IMR-90 (cell line): Measurements from ENCODE around the gene YWHAG. TPM values are rescaled to one million over a fixed set of nuclear protein-coding genes. Genes with fewer than 3 reads are reported as not detected.
A peak's percentile ranks its signal among the peaks of the same experiment; 100 is the strongest.

Experiments
- ATAC-seq: fragments of 200-7000 bp; cut with Tn5 transposase; 2 replicates; pipeline ENCODE4 v1.9.1; 2020; ENCODE audit warnings: low read depth, mild to moderate bottlenecking, moderate library complexity
- BruUV-seq: library from RNA; stranded (reverse); fragments of 400-500 nt; replicated peaks from 2 replicates; lab custom pipeline; 2021; lab: Mats Ljungman, UMichigan
- CTCF ChIA-PET: fragments of 300-600 bp; formaldehyde crosslinking; extraction: SDS; loops from one replicate; lab custom pipeline; 2021; ENCODE audit warnings: antibody characterized with exemption; lab: Yijun Ruan, JAX
- POLR2A ChIA-PET: fragments of 300-600 bp; sonication (Branson Sonifier 250); formaldehyde crosslinking; loops from one replicate; lab custom pipeline; 2022; ENCODE audit warnings: antibody characterized with exemption; ENCODE audit not compliant: unreplicated experiment; lab: Charles Lee
- DNase-seq: peaks from one replicate; pipeline ENCODE4 v3.0.0; 2013
- H2AFZ ChIP-seq: replicated peaks from 2 replicates; pipeline ENCODE3; 2013; ENCODE audit warnings: low read length, mild to moderate bottlenecking; ENCODE audit not compliant: poor library complexity
- H2AK5ac ChIP-seq: 2 replicates; pipeline ENCODE4 v1.6.1; 2013; ENCODE audit warnings: low read depth, low read length, inconsistent platforms
- H2AK9ac ChIP-seq: replicated peaks from 2 replicates; pipeline ENCODE3; 2013; ENCODE audit warnings: mild to moderate bottlenecking, low read depth, low read length, moderate library complexity; ENCODE audit not compliant: poor library complexity
- H2BK120ac ChIP-seq: 2 replicates; pipeline ENCODE4 v1.6.1; 2013; ENCODE audit warnings: low read depth, low read length, inconsistent platforms
- H2BK15ac ChIP-seq: 3 replicates; pipeline ENCODE4 v1.6.1; 2013; ENCODE audit warnings: low read depth, low read length, inconsistent platforms
- H2BK20ac ChIP-seq: 2 replicates; pipeline ENCODE4 v1.6.1; 2013; ENCODE audit warnings: low read depth, mild to moderate bottlenecking, inconsistent platforms, low read length, moderate library complexity
- H2BK5ac ChIP-seq: 2 replicates; pipeline ENCODE4 v1.6.1; 2013; ENCODE audit warnings: mild to moderate bottlenecking, low read depth, low read length, inconsistent platforms; ENCODE audit not compliant: poor library complexity, severe bottlenecking
- H3K14ac ChIP-seq: replicated peaks from 2 replicates; pipeline ENCODE4 v1.6.1; 2013; ENCODE audit warnings: low read depth, low read length, inconsistent platforms
- H3K18ac ChIP-seq: 2 replicates; pipeline ENCODE4 v1.6.1; 2013; ENCODE audit warnings: low read depth, low read length, control low read depth
- H3K23ac ChIP-seq: 2 replicates; pipeline ENCODE4 v1.6.1; 2013; ENCODE audit warnings: low read depth, low read length, inconsistent platforms
- H3K27ac ChIP-seq: 2 replicates; pipeline ENCODE4 v1.5.1; 2013; ENCODE audit warnings: mild to moderate bottlenecking, control low read depth, low read length; ENCODE audit not compliant: insufficient read depth
- H3K27me3 ChIP-seq: 2 replicates; pipeline ENCODE4 v1.6.1; 2013; ENCODE audit warnings: low read length; ENCODE audit not compliant: control insufficient read depth, insufficient read depth
- H3K36me3 ChIP-seq: 2 replicates; pipeline ENCODE4 v1.6.1; 2013; ENCODE audit warnings: low read length, mixed read lengths; ENCODE audit not compliant: control insufficient read depth, insufficient read depth
- H3K4ac ChIP-seq: 2 replicates; pipeline ENCODE4 v1.6.1; 2013; ENCODE audit warnings: low read depth, low read length, inconsistent platforms
- H3K4me1 ChIP-seq: 2 replicates; pipeline ENCODE4 v1.6.1; 2013; ENCODE audit warnings: low read length, mixed read lengths; ENCODE audit not compliant: control insufficient read depth, insufficient read depth
- H3K4me2 ChIP-seq: 2 replicates; pipeline ENCODE4 v1.6.1; 2013; ENCODE audit warnings: low read depth, mild to moderate bottlenecking, control low read depth, low read length, moderate library complexity
- H3K4me3 ChIP-seq: 2 replicates; pipeline ENCODE4 v1.5.1; 2013; ENCODE audit warnings: low read depth, mild to moderate bottlenecking, control low read depth, low read length, moderate library complexity; ENCODE audit not compliant: insufficient read depth
- H3K56ac ChIP-seq: 2 replicates; pipeline ENCODE4 v1.6.1; 2013; ENCODE audit warnings: low read length, inconsistent platforms; ENCODE audit not compliant: insufficient read depth; ENCODE audit errors: extremely low read depth
- H3K79me1 ChIP-seq, 2 experiments: 2 replicates each; pipeline ENCODE4 v1.6.1; 2013; ENCODE audit warnings: low read length in 2 of 2, inconsistent platforms in 1 of 2, low read depth in 1 of 2
- H3K9ac ChIP-seq: 2 replicates; pipeline ENCODE4 v1.6.1; 2013; ENCODE audit warnings: low read depth, low read length, control low read depth
- H3K9me1 ChIP-seq: 2 replicates; pipeline ENCODE4 v1.6.1; 2013; ENCODE audit warnings: low read length, inconsistent platforms; ENCODE audit not compliant: insufficient read depth
- H3K9me3 ChIP-seq: 2 replicates; pipeline ENCODE4 v1.6.1; 2013; ENCODE audit warnings: low read length; ENCODE audit not compliant: control insufficient read depth, insufficient read depth
- H4K20me1 ChIP-seq: 2 replicates; pipeline ENCODE4 v1.6.1; 2013; ENCODE audit warnings: low read length, inconsistent platforms; ENCODE audit not compliant: insufficient read depth
- H4K5ac ChIP-seq: 2 replicates; pipeline ENCODE4 v1.6.1; 2013; ENCODE audit warnings: mild to moderate bottlenecking, low read depth, low read length, control low read depth
- H4K8ac ChIP-seq, 2 experiments: 2 replicates each; pipeline ENCODE4 v1.6.1; 2013; ENCODE audit warnings: low read depth in 2 of 2, low read length in 2 of 2, control low read depth in 1 of 2, inconsistent platforms in 1 of 2
- H4K91ac ChIP-seq: 2 replicates; pipeline ENCODE4 v1.6.1; 2013; ENCODE audit warnings: low read depth, low read length, inconsistent platforms; ENCODE audit not compliant: insufficient read depth
- CEBPB ChIP-seq: IDR thresholded peaks from 2 replicates; pipeline ENCODE4 v1.6.1; 2012; ENCODE audit warnings: low read depth, low read length, improper control_type of control experiment
- CHD1 ChIP-seq: IDR thresholded peaks from 2 replicates; pipeline ENCODE4 v1.6.1; 2012; ENCODE audit warnings: low read depth, low read length, improper control_type of control experiment
- FOS ChIP-seq: fragments of 150-350 bp; IDR thresholded peaks from 2 replicates; pipeline ENCODE4 v1.6.1; 2016; ENCODE audit warnings: low read depth, low read length
- MAZ ChIP-seq: IDR thresholded peaks from 2 replicates; pipeline ENCODE4 v1.6.1; 2012; ENCODE audit warnings: low read depth, mild to moderate bottlenecking, low read length, improper control_type of control experiment, moderate library complexity, borderline replicate concordance
- POLR2A ChIP-seq: IDR thresholded peaks from 2 replicates; pipeline ENCODE4 v1.6.1; 2012; ENCODE audit warnings: mild to moderate bottlenecking, low read depth, low read length
- WGBS, 2 experiments: methylation state at CpG; one replicate each; pipeline versions ENCODE4 v1.1.5 to v1.1.7; 2013; ENCODE audit warnings: missing lambda C conversion rate in 2 of 2; ENCODE audit not compliant: insufficient read length in 1 of 2; ENCODE audit errors: extremely low coverage in 2 of 2; 5-methylcytosine and 5-hydroxymethylcytosine counted together
- dilution Hi-C: fragments of 300-500 bp; cut with HindIII; formaldehyde crosslinking; loops from one replicate; pipeline ENCODE4 v1.14.3; 2018; ENCODE audit warnings: low sequenced_read_pairs; ENCODE audit not compliant: unreplicated experiment
- in situ Hi-C: fragments of 300-500 bp; cut with MboI; formaldehyde crosslinking; loops from 3 replicates; pipeline ENCODE4 v1.14.3; 2019; ENCODE audit warnings: low sequenced_read_pairs, inconsistent platforms, mixed read lengths
- intact Hi-C: fragments of 100-400 bp; cut with micrococcal nuclease; formaldehyde crosslinking; loops from 2 replicates; pipeline ENCODE4 v1.10.0; 2022
- polyA plus RNA-seq, 3 experiments: library from polyadenylated mRNA; depleted of rRNA; stranded (reverse); fragments of >200 nt; gene quantifications; 2 replicates each; pipeline ENCODE4 v1.2.3, GENCODE V29; 2012; ENCODE audit warnings: low replicate concordance in 1 of 3
- total RNA-seq: library from RNA; depleted of rRNA; stranded (reverse); fragments of >200 nt; gene quantifications from 2 replicates; pipeline ENCODE4 v1.2.3, GENCODE V29; 2012
- TF ChIP-seq, protein P1 (sequence below): fragments of 150-350 bp; IDR thresholded peaks from 2 replicates; pipeline ENCODE4 v1.6.1; 2017; ENCODE audit warnings: mild to moderate bottlenecking, antibody characterized with exemption, low read length, low read depth

Gene YWHAG
- total and polyA plus RNA-seq, 2 of the 4 experiments (the other 2 are of a cell fraction), result 40.1 to 64.9 TPM

DNA sequence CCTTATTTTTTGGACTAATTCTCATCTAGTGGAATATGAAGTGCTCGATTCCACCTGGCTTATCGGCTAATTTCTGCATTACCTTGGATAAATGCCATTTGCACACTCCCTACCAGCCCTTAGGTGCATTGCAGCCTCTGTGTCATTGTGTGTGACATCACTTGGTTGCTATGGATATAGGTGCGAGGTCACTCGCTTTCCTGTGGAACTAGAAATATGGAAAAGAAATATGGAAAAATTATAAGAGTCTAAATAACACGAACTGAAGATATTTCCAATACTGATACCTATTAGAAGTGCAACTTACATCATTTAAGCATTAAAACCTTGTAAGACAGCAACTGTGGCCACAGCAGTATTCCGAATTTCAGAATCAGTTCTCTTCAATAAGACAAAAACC, 2.0 kb downstream of the YWHAG start:
- H3K79me1 ChIP-seq, result peaks cover 0 to 23% of the 10 kb centered on the region in 2 experiments; a peak in 2 of 4 replicates
- H3K18ac ChIP-seq, result no peak overlapping the region
- no peak for ATAC-seq
- H3K27me3 ChIP-seq, result no peaks in the 10 kb centered on the region
- H2AK5ac ChIP-seq, result no peak overlapping the region
- H4K8ac ChIP-seq, result no peak overlapping the region
- H3K4me1 ChIP-seq, result peaks cover 13% of the 10 kb centered on the region
- no peak overlapping the region for H4K91ac ChIP-seq
- no peak overlapping the region for H3K56ac ChIP-seq
- H3K14ac ChIP-seq, result no peak overlapping the region
- H2BK20ac ChIP-seq, result no peak overlapping the region
- H2AFZ ChIP-seq, result no peak overlapping the region
- H3K9ac ChIP-seq, result peak overlapping the region; percentile 39; the same call in 1 of the 2 replicates
- no peak overlapping the region for H3K4ac ChIP-seq
- H3K4me2 ChIP-seq, result peak overlapping the region; percentile 96
- no peak for TF ChIP-seq MAZ
- no peak for TF ChIP-seq POLR2A
- TF ChIP-seq CHD1, result no peak
- TF ChIP-seq, protein P1, sequence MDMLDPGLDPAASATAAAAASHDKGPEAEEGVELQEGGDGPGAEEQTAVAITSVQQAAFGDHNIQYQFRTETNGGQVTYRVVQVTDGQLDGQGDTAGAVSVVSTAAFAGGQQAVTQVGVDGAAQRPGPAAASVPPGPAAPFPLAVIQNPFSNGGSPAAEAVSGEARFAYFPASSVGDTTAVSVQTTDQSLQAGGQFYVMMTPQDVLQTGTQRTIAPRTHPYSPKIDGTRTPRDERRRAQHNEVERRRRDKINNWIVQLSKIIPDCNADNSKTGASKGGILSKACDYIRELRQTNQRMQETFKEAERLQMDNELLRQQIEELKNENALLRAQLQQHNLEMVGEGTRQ, result no peak
- no peak for TF ChIP-seq FOS
- TF ChIP-seq CEBPB, result no peak
- in situ Hi-C loops, result no loop called here
- no TSS peak for BruUV-seq
- POLR2A ChIA-PET, result no interaction called here
- no CpG with 5 or more reads among the region's 6 CpGs for WGBS, 2 experiments
- no peak overlapping the region for H3K27ac ChIP-seq
- H2BK120ac ChIP-seq, result no peak overlapping the region
- H3K36me3 ChIP-seq, result peaks cover 11% of the 10 kb centered on the region
- peaks cover 11% of the 10 kb centered on the region for H3K9me1 ChIP-seq
- H3K23ac ChIP-seq, result peak overlapping the region; percentile 77; the same call in 1 of the 2 replicates
- H2BK15ac ChIP-seq, result no peak overlapping the region
- H2AK9ac ChIP-seq, result no peak overlapping the region
- peak overlapping the region; percentile 98 for H3K4me3 ChIP-seq
- CTCF ChIA-PET, result no interaction called here
- no peaks in the 10 kb centered on the region for H3K9me3 ChIP-seq
- dilution Hi-C loops, result no loop called here
- H2BK5ac ChIP-seq, result no peak overlapping the region
- H4K20me1 ChIP-seq, result peaks cover 70% of the 10 kb centered on the region
- DNase-seq, result peak; percentile 61
- intact Hi-C loops, result loop anchor here (2.0 to 5.0 kb wide), 2 partner anchors 18 to 40 kb away; no protein-coding TSS in a partner anchor
- no peak overlapping the region for H4K5ac ChIP-seq
